ENCODE measurements around the gene ACSF2. TPM values are rescaled to one million over a fixed set of nuclear protein-coding genes. Genes with fewer than 3 reads are reported as not detected.

Gene ACSF2
- 13.4 TPM for total RNA-seq
- polyA plus RNA-seq = 41.6 TPM
- long read RNA-seq, donor 1 = 0 reads
- long read RNA-seq, donor 2 = 0 reads
- long read RNA-seq, donor 3 = 0 reads
- long read RNA-seq, donor 4 = 0 reads
- long read RNA-seq, donor 5, partial matches to known transcripts = 0 of 1 reads
- long read RNA-seq, donor 5, other reads (novel, unspliced or antisense) = 0 of 1 reads
- long read RNA-seq, donor 6, partial matches to known transcripts = 0 of 1 reads
- long read RNA-seq, donor 6, other reads (novel, unspliced or antisense) = 0 of 1 reads
- long read RNA-seq, donor 7, partial matches to known transcripts = 0 of 1 reads
- long read RNA-seq, donor 7, other reads (novel, unspliced or antisense) = 0 of 1 reads
- long read RNA-seq, donor 8 = 0 reads
- long read RNA-seq, donor 9 = 0 reads
- long read RNA-seq, donor 10 = 0 reads

- Histone ChIP-seq H3K36me3 (ENCODE audit: control insufficient read depth in 2 of 2, insufficient read depth in 2 of 2, low read length in 1 of 2) (no peaks in the 10 kb centered on the region), H3K4me1 (ENCODE audit: control insufficient read depth in 2 of 2, insufficient read depth in 2 of 2, low read length in 2 of 2) (peaks cover 6 to 31% of the 10 kb centered on the region in 2 donors), H3K27ac (ENCODE audit: low read depth in 1 of 2, low read length in 1 of 2) (peak within 1 kb of the TSS; percentile 43 to 80), H3K4me3 (ENCODE audit: low read length in 2 of 2) (peak within 1 kb of the TSS; percentile 62 to 85), H3K9me3 (ENCODE audit: control insufficient read depth in 2 of 2, insufficient read depth in 1 of 2, low read length in 1 of 2) (no peaks in the 10 kb centered on the region), H3K27me3 (ENCODE audit: control insufficient read depth in 2 of 2, insufficient read depth in 1 of 2, low read length in 1 of 2) (no peaks in the 10 kb centered on the region)
- peak in 5 of 9 donors; percentile 39 to 68 (median 41) for DNase-seq (ENCODE audit: low read depth in 6 of 9, low spot score in 9 of 9)
- under 1% methylated on average over 70 of the region's 70 CpGs for WGBS
Measured at GRCh38 chr17:50425682-50426471, at the start of gene ACSF2. Gene ACSF2, plus strand, starts transcription at chr17:50426218. Its CDS starts 44 bp downstream, at chr17:50426262.

GRCh38 chr17:50379351-50380132, 46.5 kb upstream of the ACSF2 start:
- H3K4me1 ChIP-seq (ENCODE audit: control insufficient read depth in 2 of 2, insufficient read depth in 2 of 2, low read length in 2 of 2) = no peaks in the 10 kb centered on the region
- no peak for DNase-seq (ENCODE audit: low read depth in 6 of 9, low spot score in 9 of 9)
- H3K27ac ChIP-seq (ENCODE audit: low read depth in 1 of 2, low read length in 1 of 2) = no peak overlapping the region
- no peak overlapping the region for H3K4me3 ChIP-seq (ENCODE audit: low read length in 2 of 2)
- no peaks in the 10 kb centered on the region for H3K27me3 ChIP-seq (ENCODE audit: control insufficient read depth in 2 of 2, insufficient read depth in 1 of 2, low read length in 1 of 2)
- H3K9me3 ChIP-seq (ENCODE audit: control insufficient read depth in 2 of 2, insufficient read depth in 1 of 2, low read length in 1 of 2) = no peaks in the 10 kb centered on the region
- peaks cover 57 to 59% of the 10 kb centered on the region in 2 donors for H3K36me3 ChIP-seq (ENCODE audit: control insufficient read depth in 2 of 2, insufficient read depth in 2 of 2, low read length in 1 of 2)
- WGBS = 98% methylated on average over 6 of the region's 6 CpGs

- no peak for DNase-seq (ENCODE audit: low read depth in 6 of 9, low spot score in 9 of 9)
- no peaks in the 10 kb centered on the region for H3K9me3 ChIP-seq (ENCODE audit: control insufficient read depth in 2 of 2, insufficient read depth in 1 of 2, low read length in 1 of 2)
- H3K27me3 ChIP-seq (ENCODE audit: control insufficient read depth in 2 of 2, insufficient read depth in 1 of 2, low read length in 1 of 2) = no peaks in the 10 kb centered on the region
- H3K36me3 ChIP-seq (ENCODE audit: control insufficient read depth in 2 of 2, insufficient read depth in 2 of 2, low read length in 1 of 2) = peaks cover 64 to 69% of the 10 kb centered on the region in 2 donors
- no peaks in the 10 kb centered on the region for H3K4me1 ChIP-seq (ENCODE audit: control insufficient read depth in 2 of 2, insufficient read depth in 2 of 2, low read length in 2 of 2)
- 96% methylated on average over 13 of the region's 13 CpGs for WGBS
- no peak overlapping the region for H3K27ac ChIP-seq (ENCODE audit: low read depth in 1 of 2, low read length in 1 of 2)
- H3K4me3 ChIP-seq (ENCODE audit: low read length in 2 of 2) = no peak overlapping the region
Measured at GRCh38 chr17:50380369-50381259, 45.4 kb upstream of the ACSF2 start.

GRCh38 chr17:50381260-50381815, 44.7 kb upstream of the ACSF2 start:
- WGBS = 96% methylated on average over 7 of the region's 7 CpGs
- Histone ChIP-seq H3K27me3 (ENCODE audit: control insufficient read depth in 2 of 2, insufficient read depth in 1 of 2, low read length in 1 of 2) (no peaks in the 10 kb centered on the region), H3K27ac (ENCODE audit: low read depth in 1 of 2, low read length in 1 of 2) (no peak overlapping the region), H3K9me3 (ENCODE audit: control insufficient read depth in 2 of 2, insufficient read depth in 1 of 2, low read length in 1 of 2) (no peaks in the 10 kb centered on the region), H3K4me3 (ENCODE audit: low read length in 2 of 2) (no peak overlapping the region), H3K36me3 (ENCODE audit: control insufficient read depth in 2 of 2, insufficient read depth in 2 of 2, low read length in 1 of 2) (peaks cover 67 to 72% of the 10 kb centered on the region in 2 donors), H3K4me1 (ENCODE audit: control insufficient read depth in 2 of 2, insufficient read depth in 2 of 2, low read length in 2 of 2) (no peaks in the 10 kb centered on the region)
- DNase-seq (ENCODE audit: low read depth in 6 of 9, low spot score in 9 of 9) = no peak

- no peak overlapping the region for H3K27ac ChIP-seq (ENCODE audit: low read depth in 1 of 2, low read length in 1 of 2)
- H3K9me3 ChIP-seq (ENCODE audit: control insufficient read depth in 2 of 2, insufficient read depth in 1 of 2, low read length in 1 of 2) = no peaks in the 10 kb centered on the region
- no peak overlapping the region for H3K4me3 ChIP-seq (ENCODE audit: low read length in 2 of 2)
- no peak for DNase-seq (ENCODE audit: low read depth in 6 of 9, low spot score in 9 of 9)
- 90% methylated on average over 3 of the region's 3 CpGs for WGBS
- H3K36me3 ChIP-seq (ENCODE audit: control insufficient read depth in 2 of 2, insufficient read depth in 2 of 2, low read length in 1 of 2) = peaks cover 73 to 75% of the 10 kb centered on the region in 2 donors
- no peaks in the 10 kb centered on the region for H3K4me1 ChIP-seq (ENCODE audit: control insufficient read depth in 2 of 2, insufficient read depth in 2 of 2, low read length in 2 of 2)
- H3K27me3 ChIP-seq (ENCODE audit: control insufficient read depth in 2 of 2, insufficient read depth in 1 of 2, low read length in 1 of 2) = no peaks in the 10 kb centered on the region
Measured at GRCh38 chr17:50381920-50382319, 44.1 kb upstream of the ACSF2 start.

GRCh38 chr17:50382931-50383330, 43.1 kb upstream of the ACSF2 start:
- no peak for DNase-seq (ENCODE audit: low read depth in 6 of 9, low spot score in 9 of 9)
- H3K4me3 ChIP-seq (ENCODE audit: low read length in 2 of 2) = no peak overlapping the region
- H3K27me3 ChIP-seq (ENCODE audit: control insufficient read depth in 2 of 2, insufficient read depth in 1 of 2, low read length in 1 of 2) = no peaks in the 10 kb centered on the region
- no peaks in the 10 kb centered on the region for H3K4me1 ChIP-seq (ENCODE audit: control insufficient read depth in 2 of 2, insufficient read depth in 2 of 2, low read length in 2 of 2)
- H3K27ac ChIP-seq (ENCODE audit: low read depth in 1 of 2, low read length in 1 of 2) = no peak overlapping the region
- 98% methylated on average over 12 of the region's 12 CpGs for WGBS
- no peaks in the 10 kb centered on the region for H3K9me3 ChIP-seq (ENCODE audit: control insufficient read depth in 2 of 2, insufficient read depth in 1 of 2, low read length in 1 of 2)
- peaks cover 83 to 85% of the 10 kb centered on the region in 2 donors for H3K36me3 ChIP-seq (ENCODE audit: control insufficient read depth in 2 of 2, insufficient read depth in 2 of 2, low read length in 1 of 2)

DNA sequence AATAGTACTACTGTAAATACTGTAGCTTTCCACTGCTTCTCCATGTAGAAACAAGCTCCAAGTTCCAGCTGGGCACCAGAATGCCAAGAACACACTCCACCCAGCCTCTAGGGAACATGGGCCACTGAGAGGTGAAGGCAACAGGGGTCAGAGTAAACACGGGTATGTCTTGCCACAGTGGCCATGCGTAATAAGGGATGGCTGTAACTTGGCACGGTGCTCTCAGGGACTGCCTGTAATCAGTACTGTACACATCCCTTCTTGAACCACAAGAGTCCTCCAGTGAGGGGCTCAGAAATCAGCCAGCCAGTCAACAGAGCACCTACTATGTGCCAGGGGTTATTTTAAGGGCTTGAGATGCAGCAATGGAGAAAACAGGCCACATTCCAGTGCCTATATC, 39.5 kb upstream of the ACSF2 start:
- Histone ChIP-seq H3K4me3 (ENCODE audit: low read length in 2 of 2) (no peak overlapping the region), H3K27ac (ENCODE audit: low read depth in 1 of 2, low read length in 1 of 2) (no peak overlapping the region), H3K27me3 (ENCODE audit: control insufficient read depth in 2 of 2, insufficient read depth in 1 of 2, low read length in 1 of 2) (no peaks in the 10 kb centered on the region), H3K4me1 (ENCODE audit: control insufficient read depth in 2 of 2, insufficient read depth in 2 of 2, low read length in 2 of 2) (no peaks in the 10 kb centered on the region), H3K36me3 (ENCODE audit: control insufficient read depth in 2 of 2, insufficient read depth in 2 of 2, low read length in 1 of 2) (peaks cover 86 to 90% of the 10 kb centered on the region in 2 donors), H3K9me3 (ENCODE audit: control insufficient read depth in 2 of 2, insufficient read depth in 1 of 2, low read length in 1 of 2) (no peaks in the 10 kb centered on the region)
- 96% methylated on average over 3 of the region's 3 CpGs for WGBS
- DNase-seq (ENCODE audit: low read depth in 6 of 9, low spot score in 9 of 9) = no peak

- H3K27me3 ChIP-seq (ENCODE audit: control insufficient read depth in 2 of 2, insufficient read depth in 1 of 2, low read length in 1 of 2) = no peaks in the 10 kb centered on the region
- no peaks in the 10 kb centered on the region for H3K9me3 ChIP-seq (ENCODE audit: control insufficient read depth in 2 of 2, insufficient read depth in 1 of 2, low read length in 1 of 2)
- H3K4me3 ChIP-seq (ENCODE audit: low read length in 2 of 2) = no peak overlapping the region
- H3K4me1 ChIP-seq (ENCODE audit: control insufficient read depth in 2 of 2, insufficient read depth in 2 of 2, low read length in 2 of 2) = no peaks in the 10 kb centered on the region
- peaks cover 88 to 92% of the 10 kb centered on the region in 2 donors for H3K36me3 ChIP-seq (ENCODE audit: control insufficient read depth in 2 of 2, insufficient read depth in 2 of 2, low read length in 1 of 2)
- H3K27ac ChIP-seq (ENCODE audit: low read depth in 1 of 2, low read length in 1 of 2) = no peak overlapping the region
- no peak for DNase-seq (ENCODE audit: low read depth in 6 of 9, low spot score in 9 of 9)
- WGBS = over 99% methylated on average over 3 of the region's 3 CpGs
Measured at GRCh38 chr17:50388728-50389127, 37.3 kb upstream of the ACSF2 start.

All from thymus (tissue), 14 donors.